ENCODE results near the gene JAKMIP1. TPM values are rescaled to one million over a fixed set of nuclear protein-coding genes. Genes with fewer than 3 reads are reported as not detected.

JAKMIP1 gene
- total RNA-seq, 1 experiment from 2014 or later: not detected

GRCh38 chr4:6143603-6144181 is 56.7 kb downstream of the JAKMIP1 start:
- Histone ChIP-seq H3K27ac (ENCODE audit: low read length) (no peak overlapping the region), H3K4me1 (ENCODE audit: control insufficient read depth, insufficient read depth, low read length) (no peaks in the 10 kb centered on the region), H3K4me3 (ENCODE audit: low read depth in 2 of 2, low read length in 2 of 2) (no peak overlapping the region), H3K36me3 (ENCODE audit: control insufficient read depth, insufficient read depth, low read length) (no peaks in the 10 kb centered on the region), H3K9me3 (ENCODE audit: control insufficient read depth, insufficient read depth, low read depth, low read length) (no peaks in the 10 kb centered on the region), H3K27me3 (ENCODE audit: control insufficient read depth, insufficient read depth, low read length) (no peaks in the 10 kb centered on the region; the same call in 1 of the 2 replicates)
- ChIA-PET CTCF (no interaction called here), POLR2A (no interaction called here)
- intact Hi-C loops (cut with micrococcal nuclease; ENCODE audit: unreplicated experiment) (no loop called here), in situ Hi-C loops (cut with HindIII; ENCODE audit: low pct_unique_long_range_greater_than_20kb, low sequenced_read_pairs) (no loop called here)
- DNase-seq (ENCODE audit: low read depth, low spot score) (no peak), ATAC-seq (no peak)
- BruUV-seq (replicated peaks): no TSS peak
- TF ChIP-seq CTCF (IDR thresholded peaks at IDR 0.05) (no peak), SIN3A (IDR thresholded peaks at IDR 0.05; ENCODE audit: borderline replicate concordance, insufficient read depth, low read depth, low read length) (no peak), POLR2AphosphoS5 (IDR thresholded peaks at IDR 0.05; ENCODE audit: low read depth, low read length) (no peak), REST (IDR thresholded peaks at IDR 0.05; ENCODE audit: insufficient read depth in 1 of 2, low read depth in 2 of 2, low read length in 1 of 2) (no peak), TCF7L2 (IDR thresholded peaks at IDR 0.05; ENCODE audit: low read depth, low read length) (no peak)

- no peaks in the 10 kb centered on the region; the same call in 1 of the 2 replicates for H3K27me3 ChIP-seq (ENCODE audit: control insufficient read depth, insufficient read depth, low read length)
- POLR2A ChIA-PET: no interaction called here
- CTCF ChIA-PET: no interaction called here
- no peaks in the 10 kb centered on the region for H3K9me3 ChIP-seq (ENCODE audit: control insufficient read depth, insufficient read depth, low read depth, low read length)
- no peaks in the 10 kb centered on the region for H3K36me3 ChIP-seq (ENCODE audit: control insufficient read depth, insufficient read depth, low read length)
- DNase-seq (ENCODE audit: low read depth, low spot score) (no peak), ATAC-seq (no peak)
- TF ChIP-seq TCF7L2 (IDR thresholded peaks at IDR 0.05; ENCODE audit: low read depth, low read length): no peak
- TF ChIP-seq POLR2AphosphoS5 (IDR thresholded peaks at IDR 0.05; ENCODE audit: low read depth, low read length): no peak
- intact Hi-C loops (cut with micrococcal nuclease; ENCODE audit: unreplicated experiment) (no loop called here), in situ Hi-C loops (cut with HindIII; ENCODE audit: low pct_unique_long_range_greater_than_20kb, low sequenced_read_pairs) (no loop called here)
- no peak overlapping the region for H3K4me3 ChIP-seq (ENCODE audit: low read depth in 2 of 2, low read length in 2 of 2)
- no peaks in the 10 kb centered on the region for H3K4me1 ChIP-seq (ENCODE audit: control insufficient read depth, insufficient read depth, low read length)
- no TSS peak for BruUV-seq (replicated peaks)
- no peak overlapping the region for H3K27ac ChIP-seq (ENCODE audit: low read length)
Observed at GRCh38 chr4:6142935-6143602, 57.3 kb downstream of the JAKMIP1 start.

DNA sequence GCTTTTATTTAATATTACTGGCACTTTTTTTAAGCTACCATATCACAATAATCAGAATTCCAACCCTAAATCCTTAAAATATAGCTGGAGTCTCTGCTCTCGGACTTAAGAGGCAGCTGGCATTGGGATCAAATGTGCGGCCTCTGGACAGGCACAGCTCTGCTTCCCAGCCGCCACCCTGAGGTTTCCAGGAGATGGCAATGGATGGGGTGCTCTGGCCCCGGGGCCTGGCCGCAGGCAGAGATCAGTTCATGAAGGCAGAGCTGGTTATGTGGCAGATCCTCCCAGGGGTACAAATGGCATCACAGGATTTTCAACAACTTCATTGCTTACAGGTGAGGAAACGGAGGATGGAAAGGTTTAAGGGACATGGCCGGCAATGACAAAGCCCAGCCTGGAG is 57.8 kb downstream of the JAKMIP1 start:
- BruUV-seq (replicated peaks): no TSS peak
- Histone ChIP-seq H3K9me3 (ENCODE audit: control insufficient read depth, insufficient read depth, low read depth, low read length) (no peaks in the 10 kb centered on the region), H3K4me3 (ENCODE audit: low read depth in 2 of 2, low read length in 2 of 2) (no peak overlapping the region), H3K27me3 (ENCODE audit: control insufficient read depth, insufficient read depth, low read length) (no peaks in the 10 kb centered on the region; the same call in 1 of the 2 replicates), H3K36me3 (ENCODE audit: control insufficient read depth, insufficient read depth, low read length) (no peaks in the 10 kb centered on the region), H3K4me1 (ENCODE audit: control insufficient read depth, insufficient read depth, low read length) (no peaks in the 10 kb centered on the region), H3K27ac (ENCODE audit: low read length) (no peak overlapping the region)
- ATAC-seq (no peak), DNase-seq (ENCODE audit: low read depth, low spot score) (no peak)
- TF ChIP-seq SIN3A (IDR thresholded peaks at IDR 0.05; ENCODE audit: borderline replicate concordance, insufficient read depth, low read depth, low read length): no peak
- no peak for TF ChIP-seq REST (IDR thresholded peaks at IDR 0.05; ENCODE audit: insufficient read depth in 1 of 2, low read depth in 2 of 2, low read length in 1 of 2)
- no peak for TF ChIP-seq TCF7L2 (IDR thresholded peaks at IDR 0.05; ENCODE audit: low read depth, low read length)
- no peak for TF ChIP-seq POLR2AphosphoS5 (IDR thresholded peaks at IDR 0.05; ENCODE audit: low read depth, low read length)
- TF ChIP-seq CTCF (IDR thresholded peaks at IDR 0.05): no peak
- in situ Hi-C loops (cut with HindIII; ENCODE audit: low pct_unique_long_range_greater_than_20kb, low sequenced_read_pairs): no loop called here
- intact Hi-C loops (cut with micrococcal nuclease; ENCODE audit: unreplicated experiment): no loop called here
- CTCF ChIA-PET: no interaction called here
- POLR2A ChIA-PET: no interaction called here
